ENCODE data around the gene BAHCC1. TPM values are rescaled to one million over a fixed set of nuclear protein-coding genes. Genes with fewer than 3 reads are reported as not detected.

The BAHCC1 gene
- total and polyA plus RNA-seq, 9 of the 15 experiments (the other 6 are each of a cell fraction or from before 2014, with no cell fraction given) = 0.14 to 26.9 (median 5.0) TPM

DNA sequence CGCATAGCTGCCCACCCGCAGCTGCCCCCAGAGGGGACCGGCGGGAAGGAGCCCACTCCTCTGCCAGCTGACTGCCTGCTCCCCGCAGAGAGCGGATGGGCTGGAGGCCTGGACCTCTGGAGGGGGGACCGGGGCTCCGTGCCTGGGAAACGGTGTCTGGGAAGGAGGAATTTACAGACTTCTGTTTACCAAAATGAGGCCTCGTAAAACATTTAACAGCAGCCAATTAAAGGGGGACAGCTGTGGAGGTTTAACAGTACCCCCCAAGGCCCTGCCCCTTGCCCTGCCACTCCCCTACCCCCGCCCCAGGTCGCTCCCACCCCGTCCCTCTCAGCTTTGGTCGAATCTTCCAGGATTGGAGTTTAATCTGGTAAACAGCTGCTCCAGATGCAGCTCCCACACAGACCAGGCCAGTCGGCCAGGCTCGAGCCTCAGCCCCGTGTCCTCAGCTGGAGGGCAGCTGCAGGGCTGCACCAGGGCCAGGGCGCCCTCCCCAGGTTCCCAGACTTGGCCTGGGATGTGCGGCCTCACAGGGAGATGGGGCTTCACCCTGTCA, 41.1 kb downstream of the BAHCC1 start (continued):
- TF ChIP-seq, protein P1, sequence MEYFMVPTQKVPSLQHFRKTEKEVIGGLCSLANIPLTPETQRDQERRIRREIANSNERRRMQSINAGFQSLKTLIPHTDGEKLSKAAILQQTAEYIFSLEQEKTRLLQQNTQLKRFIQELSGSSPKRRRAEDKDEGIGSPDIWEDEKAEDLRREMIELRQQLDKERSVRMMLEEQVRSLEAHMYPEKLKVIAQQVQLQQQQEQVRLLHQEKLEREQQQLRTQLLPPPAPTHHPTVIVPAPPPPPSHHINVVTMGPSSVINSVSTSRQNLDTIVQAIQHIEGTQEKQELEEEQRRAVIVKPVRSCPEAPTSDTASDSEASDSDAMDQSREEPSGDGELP (CRISPR knock-in tag; IDR thresholded peaks at IDR 0.05; ENCODE audit: borderline replicate concordance) = peak; percentile 37; the same call in 1 of the 2 replicates
- TF ChIP-seq ZNF511 (CRISPR knock-in tag; IDR thresholded peaks at IDR 0.05) (no peak), RHOXF2B (CRISPR knock-in tag; conservative IDR thresholded peaks at IDR 0.05) (no peak), TCFL5 (CRISPR knock-in tag; conservative IDR thresholded peaks at IDR 0.05) (no peak), PRDM10 (IDR thresholded peaks at IDR 0.05; ENCODE audit: partially characterized antibody) (peak; percentile 42), TCF15 (CRISPR knock-in tag; IDR thresholded peaks at IDR 0.05) (no peak)
